WERI-Rb-1 (cell line): ENCODE results near the gene ZNF57.
A peak's percentile ranks its signal among the peaks of the same experiment; 100 is the strongest.
"Not testable (repeated sequence)": the region's sequence is repeated elsewhere in the genome, so short reads cannot be mapped to it uniquely, and the experiment has no call there.

Experiments used
- DNase-seq: peaks from one replicate; pipeline ENCODE4 v3.0.0-alpha.2; 2020
- H3K27ac ChIP-seq: fragments of 250-450 bp; sonication (Bioruptor Pico); 2 replicates; pipeline ENCODE4 v1.5.1; 2020; ENCODE audit warnings: mild to moderate bottlenecking, moderate library complexity
- H3K27me3 ChIP-seq: fragments of 250-450 bp; sonication (Bioruptor Pico); 2 replicates; pipeline ENCODE4 v1.5.1; 2021; ENCODE audit warnings: mild to moderate bottlenecking, low read depth, moderate library complexity; ENCODE audit not compliant: insufficient read depth, severe bottlenecking
- H3K36me3 ChIP-seq: fragments of 250-450 bp; sonication (Bioruptor Pico); 2 replicates; pipeline ENCODE4 v1.5.1; 2020; ENCODE audit warnings: mild to moderate bottlenecking, moderate library complexity
- H3K4me3 ChIP-seq: 2 replicates; pipeline ENCODE4 v1.5.1; 2011; ENCODE audit warnings: low read depth, mild to moderate bottlenecking, control low read depth, low read length
- H3K9me3 ChIP-seq: fragments of 250-450 bp; sonication (Bioruptor Pico); 2 replicates; pipeline ENCODE4 v1.5.1; 2021; ENCODE audit warnings: mild to moderate bottlenecking, moderate library complexity; ENCODE audit not compliant: severe bottlenecking
- CTCF ChIP-seq: IDR thresholded peaks from 2 replicates; pipeline ENCODE4 v1.5.1; 2011; ENCODE audit warnings: low read depth, mild to moderate bottlenecking, control low read depth, inconsistent platforms, low read length

Gene ZNF57

DNA sequence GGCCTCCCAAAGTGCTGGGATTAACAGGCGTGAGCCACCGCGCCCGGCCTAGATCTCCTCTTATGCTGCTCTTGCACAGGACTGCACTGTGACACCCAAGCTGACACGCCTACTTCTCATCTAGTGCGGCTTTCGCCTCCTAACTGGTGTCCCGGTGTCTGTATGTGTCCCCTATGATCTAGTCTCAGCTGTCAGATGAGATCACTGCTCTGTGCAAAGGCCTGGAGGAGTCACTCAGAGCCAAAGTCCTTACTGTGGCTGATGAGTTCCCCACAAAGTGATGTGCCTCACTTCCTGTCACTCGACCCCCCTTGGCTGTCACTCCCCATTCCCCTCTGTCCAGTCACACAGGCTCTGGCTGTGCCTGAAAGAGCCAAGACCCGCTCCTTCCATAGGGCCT is 31.1 kb upstream of the ZNF57 start:
- no peaks in the 10 kb centered on the region for H3K27me3 ChIP-seq
- H3K36me3 ChIP-seq: no peaks in the 10 kb centered on the region
- no peak overlapping the region for H3K27ac ChIP-seq
- H3K9me3 ChIP-seq: peaks cover 12% of the 10 kb centered on the region
- TF ChIP-seq CTCF: no peak
- no peak overlapping the region for H3K4me3 ChIP-seq
- no peak for DNase-seq

GRCh38 chr19:2872175-2872574 is 28.6 kb upstream of the ZNF57 start:
- not testable (repeated sequence) for H3K27me3 ChIP-seq, DNase-seq, H3K4me3 ChIP-seq, H3K27ac ChIP-seq, H3K36me3 ChIP-seq
- H3K9me3 ChIP-seq: peaks cover 12% of the 10 kb centered on the region

- H3K27ac ChIP-seq: no peak overlapping the region
- no peak for DNase-seq
- TF ChIP-seq CTCF: no peak
- no peak overlapping the region for H3K4me3 ChIP-seq
- no peaks in the 10 kb centered on the region for H3K27me3 ChIP-seq
- no peaks in the 10 kb centered on the region for H3K36me3 ChIP-seq
- H3K9me3 ChIP-seq: peaks cover 32% of the 10 kb centered on the region
These were observed 23.1 kb upstream of the ZNF57 start for GRCh38 chr19:2877398-2878331.

- Histone ChIP-seq H3K9me3 (peaks cover 7% of the 10 kb centered on the region), H3K4me3 (no peak overlapping the region), H3K27me3 (no peaks in the 10 kb centered on the region), H3K36me3 (no peaks in the 10 kb centered on the region), H3K27ac (no peak overlapping the region)
- DNase-seq: no peak
- TF ChIP-seq CTCF: no peak
These were observed 16.9 kb upstream of the ZNF57 start for GRCh38 chr19:2883686-2884439.

DNA sequence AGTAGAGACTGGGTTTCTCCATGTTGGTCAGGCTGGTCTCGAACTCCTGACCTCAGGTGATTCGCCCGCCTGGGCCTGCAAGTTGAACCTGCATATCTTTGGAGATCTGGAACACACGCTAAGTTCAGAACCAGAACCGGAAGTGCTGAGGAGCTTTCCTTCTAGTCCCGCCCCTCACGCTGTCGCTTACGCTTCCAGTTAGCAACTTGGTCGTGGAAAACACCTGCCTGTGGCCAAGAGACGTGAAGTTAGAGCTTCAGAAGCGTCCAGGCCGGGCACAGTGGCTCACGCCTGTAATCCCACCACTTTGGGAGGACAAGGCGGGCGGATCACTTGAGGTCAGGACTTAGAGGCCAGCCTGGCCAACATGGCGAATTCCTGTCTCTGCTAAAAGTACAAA is 15.0 kb upstream of the ZNF57 start:
- H3K27me3 ChIP-seq: no peaks in the 10 kb centered on the region
- H3K4me3 ChIP-seq: no peak overlapping the region
- H3K27ac ChIP-seq: no peak overlapping the region
- no peaks in the 10 kb centered on the region for H3K9me3 ChIP-seq
- no peaks in the 10 kb centered on the region for H3K36me3 ChIP-seq
- TF ChIP-seq CTCF: no peak
- no peak for DNase-seq

DNA sequence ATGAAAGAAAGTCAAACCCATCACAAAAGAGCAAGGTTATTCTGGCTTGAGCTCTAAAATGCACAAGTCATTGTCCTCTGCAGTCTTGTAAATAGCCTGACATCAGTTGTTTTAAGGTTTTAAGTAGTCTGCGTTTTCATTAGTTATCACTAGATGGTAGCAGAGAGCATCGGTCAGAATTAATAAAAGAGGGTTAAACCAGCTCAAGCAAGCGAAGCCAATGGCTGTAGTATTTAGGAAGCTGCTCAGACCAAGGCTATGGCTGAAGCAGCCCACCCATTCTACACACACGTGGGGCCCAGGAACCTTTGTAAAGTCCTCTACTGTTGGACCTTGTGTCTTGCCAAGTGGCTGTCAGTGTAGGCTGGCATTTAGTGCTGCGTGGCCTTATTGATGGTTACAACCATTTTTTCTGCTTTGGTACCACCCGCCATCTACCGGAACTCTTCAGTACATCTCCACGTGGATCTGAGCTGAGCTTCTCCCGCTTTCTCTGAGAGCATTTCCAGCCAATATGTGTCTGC is 13.3 kb upstream of the ZNF57 start:
- Histone ChIP-seq H3K36me3 (no peaks in the 10 kb centered on the region), H3K9me3 (no peaks in the 10 kb centered on the region), H3K4me3 (no peak overlapping the region), H3K27ac (no peak overlapping the region), H3K27me3 (no peaks in the 10 kb centered on the region)
- DNase-seq: peak; percentile 23
- peak; percentile 50 for TF ChIP-seq CTCF
